Activated naive CD4-positive, alpha-beta T cell treated with anti-CD3 and anti-CD28 coated beads, Interleukin-2, amount 50 U/mL, for 72 hours (primary cell): ENCODE data around the gene DHPS. TPM values are rescaled to one million over a fixed set of nuclear protein-coding genes. Genes with fewer than 3 reads are reported as not detected.
"Not testable (repeated sequence)": the region's sequence is repeated elsewhere in the genome, so short reads cannot be mapped to it uniquely, and the experiment has no call there.

Source experiments
- ATAC-seq, 2 donors: fragments of 150-1000 bp; cut with Tn5 transposase; 2 replicates each; pipeline ENCODE4 v1.10.0; 2021; ENCODE audit warnings: mild to moderate bottlenecking in 2 of 2, moderate library complexity in 2 of 2
- DNase-seq, 2 donors: peaks; one replicate each; pipeline ENCODE4 v3.0.0; 2021 to 2022; ENCODE audit warnings: low spot score in 2 of 2
- H3K27ac Mint-ChIP-seq, 2 donors: one replicate each; pipeline ENCODE4 v1.8.0; 2022; ENCODE audit warnings: mild to moderate bottlenecking in 2 of 2, mixed read lengths in 2 of 2
- H3K36me3 Mint-ChIP-seq, 2 donors: one replicate each; pipeline ENCODE4 v1.8.0; 2022; ENCODE audit warnings: mixed read lengths in 2 of 2
- H3K9me3 Mint-ChIP-seq, 2 donors: one replicate each; pipeline ENCODE4 v1.8.0; 2022; ENCODE audit warnings: mixed read lengths in 2 of 2
- total RNA-seq, 2 donors: library from RNA; stranded (reverse); gene quantifications; one replicate each; pipeline ENCODE4 v1.2.3, GENCODE V29; 2022

The DHPS gene
- 100 to 1,000 TPM; 148 to 193 TPM for total RNA-seq

DNA sequence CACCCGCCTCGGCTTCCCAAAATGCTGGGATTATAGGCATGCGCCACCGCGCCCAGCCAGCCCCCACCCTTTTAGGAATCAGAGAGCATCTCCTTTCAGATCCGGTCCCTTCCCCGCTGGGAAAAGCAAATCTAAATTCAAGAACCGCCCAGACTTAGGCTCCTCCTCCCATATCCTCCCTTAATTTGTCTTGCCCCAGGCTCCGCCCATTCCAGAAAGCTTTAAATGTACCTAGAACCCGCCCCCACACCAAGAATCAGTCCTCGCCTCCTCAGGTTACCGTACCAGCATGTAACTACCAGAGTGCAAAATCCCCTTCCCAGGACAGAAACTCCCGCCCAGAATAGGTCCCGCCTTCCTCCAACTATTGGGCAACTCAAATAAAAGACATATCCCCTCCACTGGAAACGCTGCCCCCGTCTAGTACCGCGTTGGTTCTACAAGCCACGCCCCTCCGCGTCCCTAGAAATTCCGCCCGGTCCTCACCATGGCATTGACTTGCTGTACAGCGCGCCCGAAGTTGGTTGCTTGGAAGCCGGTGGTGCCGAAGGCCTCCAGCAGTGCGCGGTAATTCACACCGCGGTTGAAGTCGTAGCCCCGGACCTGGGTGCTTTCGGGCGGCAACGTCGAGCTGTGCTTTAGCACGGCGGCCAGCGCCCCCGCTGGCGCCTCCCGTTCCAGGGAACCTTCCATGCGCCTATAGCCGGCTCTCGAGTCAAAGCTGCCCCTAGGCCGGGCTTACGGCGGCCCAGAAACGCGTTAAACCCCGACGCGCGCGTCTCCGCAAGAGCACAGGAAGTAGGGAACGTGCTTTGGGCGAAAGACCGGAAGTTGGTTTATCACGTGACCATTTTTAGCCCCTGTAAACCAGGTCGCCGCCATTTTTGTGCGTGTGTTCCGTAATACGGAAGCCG, at the start of gene DHPS:
Gene DHPS (minus strand): TSS at position 807 of the 914 bp plus-strand sequence. CDS start 114 bp downstream, at position 693.
- ATAC-seq, result peak; percentile 87 to 92
- peak within 1 kb of the TSS; percentile 98 to 99 for H3K27ac Mint-ChIP-seq
- no peaks in the 10 kb centered on the region for H3K9me3 Mint-ChIP-seq
- H3K36me3 Mint-ChIP-seq, result peaks cover 20 to 30% of the 10 kb centered on the region in 2 donors
- DNase-seq, result peak; percentile 88 to 90

DNA sequence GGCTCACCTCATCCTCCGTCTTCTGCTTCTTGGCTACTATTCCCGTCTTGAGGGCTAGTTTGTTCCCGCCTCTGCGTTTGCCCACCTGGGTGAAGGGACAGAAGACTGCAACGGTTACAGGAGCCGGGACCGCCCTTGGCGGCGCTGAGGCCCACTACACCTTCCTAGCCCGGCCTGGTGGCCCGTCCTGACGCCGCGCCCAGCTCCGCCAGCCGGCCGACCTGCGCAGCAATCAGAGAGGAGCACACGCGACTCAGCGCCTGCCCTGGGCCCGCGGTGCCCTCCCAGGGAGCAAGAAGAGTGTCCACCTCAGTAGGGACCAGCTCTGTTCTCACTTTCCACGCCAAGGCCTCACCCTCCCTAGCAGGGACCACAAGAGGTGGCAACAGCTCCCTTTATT, 49.7 kb upstream of the DHPS start:
- ATAC-seq (no peak), DNase-seq (no peak)
- no peaks in the 10 kb centered on the region for H3K9me3 Mint-ChIP-seq
- peaks cover 28 to 38% of the 10 kb centered on the region in 2 donors for H3K36me3 Mint-ChIP-seq
- H3K27ac Mint-ChIP-seq, result no peak overlapping the region

DNA sequence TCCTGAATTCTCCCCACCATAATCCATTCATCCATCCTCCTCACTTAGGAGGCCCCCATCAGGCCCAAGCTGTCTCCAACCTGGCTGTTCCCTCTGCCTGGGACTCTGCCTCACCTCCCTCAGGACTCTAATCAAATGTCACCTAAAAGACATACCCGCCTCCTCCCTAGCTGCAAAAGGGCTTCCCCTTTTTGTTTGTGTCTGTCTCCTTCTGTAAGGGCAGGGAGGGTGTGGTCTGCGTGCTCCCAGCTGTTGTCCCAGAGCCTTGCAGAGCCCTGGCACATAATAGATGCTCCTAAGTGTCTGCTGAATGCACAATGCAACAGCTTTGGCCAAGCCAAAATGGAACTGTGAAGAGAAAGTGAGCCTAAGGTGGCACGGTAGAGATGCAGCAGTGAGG, 48.4 kb upstream of the DHPS start:
- Mint-ChIP-seq H3K9me3 (no peaks in the 10 kb centered on the region), H3K36me3 (peaks cover 29 to 40% of the 10 kb centered on the region in 2 donors)

DNA sequence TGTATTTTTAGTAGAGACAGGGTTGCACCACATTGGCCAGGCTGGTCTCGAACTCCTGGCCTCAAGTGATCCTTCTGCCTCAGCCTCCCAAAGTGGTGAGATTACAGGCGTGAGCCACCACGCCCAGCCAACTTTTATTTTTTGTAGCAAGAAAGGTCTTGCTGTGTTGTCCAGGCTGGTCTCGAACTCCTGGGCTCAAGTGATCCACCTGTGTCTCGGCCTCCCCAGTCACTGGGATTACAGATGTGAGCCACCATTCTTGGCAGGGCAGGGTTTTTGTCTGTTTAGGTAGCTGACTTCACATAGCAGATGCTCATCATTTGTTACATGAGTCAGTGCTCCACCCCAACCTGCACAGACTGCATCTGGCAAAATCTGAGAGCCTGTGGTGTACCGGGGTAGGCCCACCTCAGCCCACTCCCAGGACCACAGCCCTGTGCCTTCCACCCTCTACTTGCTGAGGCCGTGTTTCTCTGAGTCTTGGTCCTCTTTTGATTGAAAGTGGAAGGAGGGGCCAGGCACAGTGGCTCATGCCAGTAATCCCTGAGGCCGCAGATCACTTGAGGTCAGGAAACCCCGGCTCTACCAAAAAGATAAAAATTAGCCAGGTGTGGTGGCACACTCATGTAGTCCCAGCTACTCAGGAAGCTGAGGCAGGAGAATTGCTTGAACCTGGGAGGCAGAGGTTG, 46.2 kb upstream of the DHPS start:
- peak in 1 of 2 donors; percentile 15 for ATAC-seq
- Mint-ChIP-seq H3K9me3 (no peaks in the 10 kb centered on the region), H3K36me3 (peaks cover 29 to 32% of the 10 kb centered on the region in 2 donors), H3K27ac (peak overlapping the region in 1 of 2 donors; percentile 4)
- no peak for DNase-seq

More for the DNA sequence above, 48.4 kb upstream of the DHPS start:
- H3K27ac Mint-ChIP-seq, result no peak overlapping the region
- DNase-seq, result no peak
- no peak for ATAC-seq

DNA sequence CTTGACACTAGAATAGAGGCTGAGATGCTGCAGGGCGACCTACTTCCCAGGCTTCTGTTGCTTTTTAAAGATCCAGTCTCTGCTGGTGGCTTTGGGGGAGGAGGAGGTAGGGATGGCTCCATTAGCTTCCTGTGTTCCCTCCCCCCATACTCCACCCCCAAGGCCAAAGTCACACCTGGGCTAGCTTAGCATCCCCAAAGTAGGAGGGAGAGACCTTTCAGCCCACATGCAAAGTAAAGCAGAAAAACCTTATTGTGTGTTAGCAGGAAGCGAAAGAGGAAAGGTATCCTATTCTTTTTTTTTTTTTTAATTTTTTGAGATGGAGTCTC, 45.3 kb upstream of the DHPS start:
- DNase-seq (no peak), ATAC-seq (no peak)
- H3K27ac Mint-ChIP-seq, result peak overlapping the region in 1 of 2 donors; percentile 4
- H3K9me3 Mint-ChIP-seq, result no peaks in the 10 kb centered on the region
- H3K36me3 Mint-ChIP-seq, result peaks cover 28 to 37% of the 10 kb centered on the region in 2 donors

DNA sequence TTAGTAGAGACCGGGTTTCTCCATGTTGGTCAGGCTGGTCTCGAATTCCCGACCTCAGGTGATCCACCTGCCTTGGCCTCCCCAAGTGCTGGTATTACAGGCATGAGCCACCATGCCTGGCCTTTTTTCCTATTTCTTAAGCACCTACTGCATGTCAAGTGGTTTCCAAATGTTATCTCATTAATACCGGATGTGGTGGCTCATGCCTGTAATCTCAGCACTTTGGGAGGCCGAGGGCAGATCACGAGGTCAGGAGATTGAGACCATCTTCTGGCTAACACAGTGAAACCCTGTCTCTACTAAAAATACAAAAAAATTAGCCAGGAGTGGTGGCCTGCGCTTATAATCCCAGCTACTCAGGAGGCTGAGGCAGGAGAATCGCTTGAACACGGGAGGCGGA, 43.9 kb upstream of the DHPS start:
- ATAC-seq, DNase-seq, H3K27ac Mint-ChIP-seq, H3K9me3 Mint-ChIP-seq: not testable (repeated sequence)
- H3K36me3 Mint-ChIP-seq, result peaks cover 40 to 45% of the 10 kb centered on the region in 2 donors

DNA sequence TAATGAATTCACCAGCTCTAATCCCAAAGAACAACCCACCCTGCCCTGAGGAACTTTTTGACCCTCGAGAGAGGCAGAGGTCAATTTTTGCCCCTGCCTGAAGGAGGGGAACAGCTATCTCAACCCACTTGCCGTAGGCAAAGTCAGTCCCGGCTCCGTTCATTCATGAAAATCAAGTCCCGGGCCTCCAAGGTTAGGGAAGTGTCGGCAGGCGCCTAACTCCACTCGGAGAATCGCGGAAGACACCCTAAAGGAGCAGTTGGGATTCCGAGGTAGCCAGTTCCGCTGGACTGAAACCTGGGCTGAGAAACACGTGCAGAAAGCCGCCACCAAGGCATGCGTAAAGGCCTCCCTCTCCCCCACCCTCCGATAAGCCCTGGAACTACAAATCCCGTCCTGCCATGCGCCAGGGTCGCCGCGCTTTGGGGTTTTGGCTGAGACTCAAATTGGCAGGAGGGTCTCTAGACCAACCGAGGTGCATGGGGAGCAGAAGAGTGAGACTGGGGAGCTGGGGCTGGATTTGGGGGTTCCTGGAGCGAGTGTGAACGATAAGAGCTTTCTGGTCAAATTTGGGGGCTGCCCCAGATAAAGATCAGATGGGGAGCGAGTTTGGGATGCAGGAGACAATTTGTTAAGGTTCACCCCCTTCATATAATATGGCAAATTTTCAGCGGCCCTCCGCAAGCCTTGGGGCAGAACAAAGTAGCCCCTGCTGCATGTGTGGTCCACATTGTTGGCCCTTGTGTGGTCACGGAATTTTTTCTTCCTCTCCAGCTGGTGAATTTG, 42.2 kb upstream of the DHPS start, which contains the start of gene TNPO2:
Gene TNPO2 (minus strand): TSS at position 292 of the 786 bp plus-strand sequence. CDS start 2,955 bp downstream, outside the sequence.
- H3K36me3 Mint-ChIP-seq, result peaks cover 37 to 41% of the 10 kb centered on the region in 2 donors
- DNase-seq, result peak; percentile 72 to 75
- H3K27ac Mint-ChIP-seq, result peak within 1 kb of the TSS; percentile 95 to 96
- H3K9me3 Mint-ChIP-seq, result no peaks in the 10 kb centered on the region
- ATAC-seq, result peak; percentile 48 to 61

DNA sequence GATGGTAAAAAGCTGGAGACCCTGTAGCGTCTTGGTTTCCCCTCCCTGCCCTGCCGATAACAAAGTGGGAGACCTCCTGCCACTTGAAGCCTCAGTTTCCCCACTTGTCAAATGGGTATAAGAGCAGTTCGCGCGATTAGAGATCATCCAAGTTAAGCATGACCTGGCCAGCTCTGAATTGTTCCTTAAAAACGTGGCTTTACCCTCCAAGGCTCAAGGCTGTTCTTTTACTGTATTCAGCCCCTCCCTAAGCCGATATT, 41.6 kb upstream of the DHPS start:
- no peak for DNase-seq
- Mint-ChIP-seq H3K9me3 (no peaks in the 10 kb centered on the region), H3K27ac (peak overlapping the region; percentile 95 to 96)

DNA sequence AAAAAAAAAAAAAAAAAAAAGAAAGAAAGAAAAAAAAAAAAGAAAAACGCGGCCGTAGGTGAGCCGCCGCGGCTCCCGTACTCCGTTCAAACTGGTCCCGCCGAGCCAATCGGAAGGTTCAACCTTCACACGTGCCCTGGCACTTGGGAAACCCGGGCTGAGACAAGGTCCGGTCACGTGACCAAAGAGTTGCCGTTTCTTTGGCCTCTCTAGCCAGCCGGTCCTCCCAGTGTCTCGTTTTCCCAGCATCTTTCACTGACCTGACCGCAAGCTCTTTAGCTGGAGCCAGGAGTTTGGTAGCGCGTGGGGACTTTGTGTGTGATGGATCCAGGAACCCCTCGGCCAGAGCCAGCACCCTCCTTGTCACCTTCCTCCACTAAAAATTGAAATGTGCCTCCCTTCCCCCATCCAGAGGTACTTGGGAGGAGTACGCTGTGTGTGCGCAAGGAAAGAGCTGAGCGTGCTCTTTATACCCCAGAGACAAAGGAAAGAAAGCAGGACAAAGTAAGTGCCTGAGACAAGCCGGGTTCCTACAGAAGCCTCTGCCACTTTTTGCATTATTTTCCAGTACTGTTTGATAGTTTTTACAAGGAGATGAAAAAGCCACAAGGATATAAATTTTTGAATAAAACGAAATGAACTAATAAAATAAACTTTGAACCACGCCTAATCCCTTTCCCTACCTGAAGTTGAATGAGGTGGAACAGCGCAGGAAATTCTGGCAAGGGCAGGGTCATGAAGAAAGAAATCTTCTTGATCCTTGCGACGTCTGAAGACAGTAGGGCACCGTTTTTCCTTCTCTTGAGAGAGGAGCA, 41.1 kb upstream of the DHPS start:
- ATAC-seq (peak; percentile 86 to 90), DNase-seq (peak; percentile 88 to 92)
- Mint-ChIP-seq H3K9me3 (no peaks in the 10 kb centered on the region), H3K27ac (peak overlapping the region; percentile 95 to 96), H3K36me3 (peaks cover 42 to 45% of the 10 kb centered on the region in 2 donors)

More for the DNA sequence above, 41.6 kb upstream of the DHPS start:
- H3K36me3 Mint-ChIP-seq, result peaks cover 42 to 45% of the 10 kb centered on the region in 2 donors
- no peak for ATAC-seq

DNA sequence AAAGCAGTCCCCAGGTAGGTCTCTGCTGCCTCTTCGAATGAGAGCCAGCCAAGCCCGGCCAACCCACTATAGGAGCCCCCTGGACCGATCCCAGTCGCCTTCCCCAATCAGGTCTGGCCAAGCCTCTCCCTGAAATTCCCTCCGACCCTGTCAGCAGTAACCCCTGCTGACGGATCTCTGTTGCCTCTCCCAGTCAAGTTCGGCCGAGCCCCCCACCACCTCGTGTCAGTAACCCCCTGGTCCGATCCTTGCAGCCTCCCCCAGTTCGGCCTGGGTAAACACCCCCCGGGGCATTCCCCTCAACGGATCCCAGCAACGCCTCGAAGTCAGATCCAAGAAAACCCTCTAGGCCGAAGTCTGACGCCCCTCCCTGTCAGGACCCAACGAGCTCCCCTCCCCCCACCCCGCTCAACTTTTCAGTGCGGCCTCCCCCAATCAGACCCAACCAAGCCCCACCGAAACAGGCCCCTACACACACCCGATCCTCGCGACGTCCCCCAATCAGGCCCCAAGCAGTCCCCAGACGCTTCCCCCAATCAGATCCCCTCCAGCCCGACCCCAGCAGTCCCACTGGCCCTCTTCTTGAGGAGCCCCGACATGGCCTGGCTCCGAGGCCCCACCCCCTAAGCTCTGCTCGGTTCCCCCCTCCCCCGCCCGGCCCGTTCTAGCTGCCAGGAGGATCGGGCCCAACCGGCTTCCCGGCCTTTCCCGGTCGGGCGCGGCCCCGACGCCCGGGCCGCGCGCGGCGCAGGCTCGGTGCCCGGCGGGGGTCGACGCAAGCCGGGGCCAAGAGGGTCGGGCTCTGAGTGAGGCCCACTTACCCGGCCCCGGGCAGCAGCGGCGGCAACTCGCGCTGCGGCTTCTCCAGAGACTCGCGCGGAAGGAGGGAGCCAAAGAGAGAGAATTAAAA, 40.2 kb upstream of the DHPS start:
- ATAC-seq, result peak; percentile 50 to 58
- peak in 1 of 2 donors; percentile 59 for DNase-seq
- H3K9me3 Mint-ChIP-seq, result no peaks in the 10 kb centered on the region
- peak overlapping the region; percentile 95 to 96 for H3K27ac Mint-ChIP-seq
- peaks cover 42 to 45% of the 10 kb centered on the region in 2 donors for H3K36me3 Mint-ChIP-seq

DNA sequence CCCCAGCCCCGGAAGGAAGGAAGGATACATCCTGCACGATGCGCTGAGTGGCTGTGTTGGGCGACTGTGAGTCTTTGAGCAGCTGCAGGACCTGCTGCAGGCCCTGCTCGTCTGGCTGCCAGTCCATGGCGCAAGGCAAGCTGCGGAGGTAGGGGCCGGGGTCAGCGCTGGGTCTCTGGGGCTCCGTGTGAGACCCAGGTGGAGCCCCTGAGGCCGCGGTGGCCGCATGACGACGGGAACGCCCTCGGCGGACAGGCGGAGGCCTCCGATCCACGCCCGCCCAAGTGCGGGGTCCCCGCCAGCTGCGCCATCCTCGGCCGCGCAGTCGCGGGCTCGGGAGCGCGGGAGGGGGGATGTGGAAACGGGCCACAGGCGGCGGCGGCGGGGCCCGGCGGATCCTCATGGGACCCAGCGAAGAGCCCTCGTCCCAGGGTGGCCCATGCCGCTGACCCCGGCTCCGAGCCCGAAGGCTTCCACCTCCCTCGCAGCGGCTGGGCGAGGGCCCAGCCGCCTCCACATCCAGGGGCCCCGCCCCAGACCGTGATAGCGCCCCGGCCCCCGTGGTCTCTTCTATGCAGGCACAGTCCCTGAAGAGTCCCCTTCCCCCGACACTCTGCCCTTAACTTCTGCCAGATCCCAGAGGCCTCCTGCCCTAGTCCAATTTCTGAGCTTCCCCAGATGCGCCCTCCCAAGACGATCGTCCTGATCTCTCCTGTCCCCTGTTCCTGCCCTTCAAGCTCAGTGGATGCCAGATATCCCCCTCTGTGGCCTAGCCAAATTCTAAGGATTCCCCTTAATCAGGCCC, 39.4 kb upstream of the DHPS start:
- H3K36me3 Mint-ChIP-seq, result peaks cover 36 to 46% of the 10 kb centered on the region in 2 donors
- ATAC-seq (no peak), DNase-seq (peak in 1 of 2 donors; percentile 31)
- peak overlapping the region; percentile 96 to 97 for H3K27ac Mint-ChIP-seq
- no peaks in the 10 kb centered on the region for H3K9me3 Mint-ChIP-seq

DNA sequence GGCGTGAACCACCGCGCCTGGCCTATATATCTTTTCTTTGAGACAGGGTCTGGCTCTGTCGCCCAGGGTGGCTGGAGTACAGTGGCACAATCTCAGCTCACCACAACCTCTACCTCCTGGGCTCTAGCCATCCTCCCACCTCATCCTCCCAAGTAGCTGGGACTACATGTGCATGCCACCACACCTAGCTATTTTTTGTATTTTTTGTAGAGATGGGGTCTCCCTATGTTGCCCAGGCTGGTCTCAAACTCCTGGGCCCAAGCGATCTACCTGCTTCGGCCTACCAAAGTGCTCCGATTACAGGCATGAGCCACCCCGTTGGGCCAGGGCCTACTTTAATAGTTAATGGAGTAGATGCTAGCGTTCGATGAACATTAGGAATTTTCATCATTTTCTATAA, 38.6 kb upstream of the DHPS start:
- peaks cover 36 to 46% of the 10 kb centered on the region in 2 donors for H3K36me3 Mint-ChIP-seq
- ATAC-seq (no peak), DNase-seq (no peak)
- H3K27ac Mint-ChIP-seq, result peak overlapping the region in 1 of 2 donors; percentile 97
- no peaks in the 10 kb centered on the region for H3K9me3 Mint-ChIP-seq

DNA sequence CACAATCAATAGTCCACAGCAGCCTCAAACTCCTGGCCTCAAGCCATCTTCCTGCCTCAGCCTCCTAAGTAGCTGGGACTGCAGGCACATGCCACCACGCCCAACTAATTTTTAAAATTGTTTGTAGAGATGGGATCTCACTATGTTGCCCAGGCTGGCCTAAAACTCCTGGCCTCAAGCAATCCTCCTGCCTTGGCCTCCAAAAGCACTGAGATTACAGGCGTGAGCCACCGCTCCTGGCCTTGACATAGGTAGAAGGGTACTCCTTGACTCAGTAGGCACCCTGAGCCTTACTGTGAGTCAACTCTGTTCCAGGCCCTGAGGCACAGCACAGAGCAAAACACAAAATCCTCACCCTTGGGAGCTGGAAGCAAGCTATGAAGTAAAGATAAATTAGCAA, 34.2 kb upstream of the DHPS start:
- no peak for DNase-seq
- ATAC-seq, result no peak
- H3K36me3 Mint-ChIP-seq, result peaks cover 20 to 28% of the 10 kb centered on the region in 2 donors
- no peaks in the 10 kb centered on the region for H3K9me3 Mint-ChIP-seq
- peak overlapping the region in 1 of 2 donors; percentile 56 for H3K27ac Mint-ChIP-seq

DNA sequence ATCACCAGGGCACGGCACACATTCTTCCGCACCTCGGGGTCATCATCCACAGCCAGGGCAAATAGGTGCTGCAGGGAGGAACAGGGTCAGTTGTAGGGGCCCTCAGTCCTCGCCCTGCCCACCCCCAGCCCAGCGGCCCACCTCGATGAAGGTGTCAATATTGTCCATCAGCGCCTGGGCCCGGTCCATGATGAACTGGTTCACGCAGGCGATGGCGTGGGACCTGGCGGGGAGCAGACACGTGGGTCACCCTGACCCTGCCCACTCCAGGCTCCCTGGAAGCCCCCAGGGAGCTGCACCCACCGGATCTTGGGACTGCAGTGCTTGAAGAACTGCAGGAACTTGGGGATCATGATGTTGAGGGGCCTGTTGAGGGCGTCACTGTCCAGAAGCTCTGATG, 33.4 kb upstream of the DHPS start:
- ATAC-seq (no peak), DNase-seq (no peak)
- Mint-ChIP-seq H3K27ac (no peak overlapping the region), H3K9me3 (no peaks in the 10 kb centered on the region), H3K36me3 (peaks cover 19 to 27% of the 10 kb centered on the region in 2 donors)
